Right lobe of liver (tissue), 6 donors: ENCODE data around the gene CAMKMT. TPM values are rescaled to one million over a fixed set of nuclear protein-coding genes. Genes with fewer than 3 reads are reported as not detected.

Experiments used
- ATAC-seq, 4 donors: fragments of 200-7000 bp; cut with Tn5 transposase; one replicate each; pipeline ENCODE4 v1.9.1; 2020; ENCODE audit warnings: mild to moderate bottlenecking in 4 of 4, moderate library complexity in 4 of 4
- DNase-seq, 3 donors: peaks; one replicate each; pipeline ENCODE4 v3.0.0-alpha.2; 2020
- H3K27ac ChIP-seq, 3 donors: fragments of 200-600 bp; one replicate each; pipeline ENCODE4 v1.8.0; 2022
- H3K27me3 ChIP-seq, 2 donors: fragments of 200-600 bp; one replicate each; pipeline ENCODE4 v1.8.0; 2022
- H3K36me3 ChIP-seq, 4 donors: fragments of 200-600 bp; sonication (generic) in 1 of 4; one replicate each; pipeline versions ENCODE4 v1.5.1 to v1.8.0; 2017 to 2022; ENCODE audit warnings: control low read depth in 1 of 4
- H3K4me1 ChIP-seq, 4 donors: fragments of 200-600 bp; sonication (generic) in 1 of 4; one replicate each; pipeline versions ENCODE4 v1.5.1 to v1.8.0; 2017 to 2022; ENCODE audit warnings: control low read depth in 1 of 4
- H3K4me3 ChIP-seq, 3 donors: fragments of 200-600 bp; one replicate each; pipeline ENCODE4 v1.8.0; 2022
- H3K9me3 ChIP-seq, 4 donors: fragments of 200-600 bp; sonication (generic) in 1 of 4; one replicate each; pipeline versions ENCODE4 v1.5.1 to v1.8.0; 2017 to 2022; ENCODE audit warnings: control low read depth in 1 of 4
- POLR2A ChIP-seq: fragments of 450-650 bp; IDR thresholded peaks from one replicate; pipeline ENCODE4 v1.6.1; 2017; ENCODE audit warnings: antibody characterized with exemption, mild to moderate bottlenecking
- WGBS: methylation state at CpG from one replicate; pipeline ENCODE4 v1.1.6; 2018; ENCODE audit warnings: low coverage, low lambda C conversion rate; ENCODE audit not compliant: insufficient coverage; ENCODE audit errors: missing lambda C conversion rate; 5-methylcytosine and 5-hydroxymethylcytosine counted together
- intact Hi-C, 2 donors: fragments of 100-400 bp; cut with DNase I; formaldehyde crosslinking; loops; one replicate each; pipeline versions ENCODE4 v1.11.2 to v1.14.1; 2022
- total RNA-seq, 6 experiments: library from RNA; depleted of rRNA in 2 of 6; stranded (reverse); fragments of >200 nt in 2 of 6; fragmentation: NEBNext Ultra II Directional in 3 of 6; extraction: Animal tissue kit (Norgen Biotek cat#: 25700) in 3 of 6; gene quantifications; one replicate each; pipeline versions ENCODE4 v1.1.0 to v1.2.4, GENCODE V29; 2016 to 2023
- TF ChIP-seq, protein P1 (sequence below), 4 donors: fragments of 200-600 bp in 3 of 4; fragments of 450-650 bp in 1 of 4; IDR thresholded peaks; one replicate each; pipeline versions ENCODE4 v1.5.1 to v1.8.0; 2016 to 2022; ENCODE audit warnings: antibody characterized with exemption in 4 of 4, mild to moderate bottlenecking in 2 of 4
- donor health status: DM: no; HTN: yes; CAD: no.
- donor health status: DM: no; HTN: no; CAD: no.
- donor health status: DM: no; HTN: no; CAD: no.
- donor health status: DM: no; HTN: yes; CAD: no.
- donor health status: DM: no; HTN: yes; CAD: no.

Gene CAMKMT
- total RNA-seq, 6 experiments from 2014 or later = 2.0 to 7.4 (median 5.2) TPM

DNA sequence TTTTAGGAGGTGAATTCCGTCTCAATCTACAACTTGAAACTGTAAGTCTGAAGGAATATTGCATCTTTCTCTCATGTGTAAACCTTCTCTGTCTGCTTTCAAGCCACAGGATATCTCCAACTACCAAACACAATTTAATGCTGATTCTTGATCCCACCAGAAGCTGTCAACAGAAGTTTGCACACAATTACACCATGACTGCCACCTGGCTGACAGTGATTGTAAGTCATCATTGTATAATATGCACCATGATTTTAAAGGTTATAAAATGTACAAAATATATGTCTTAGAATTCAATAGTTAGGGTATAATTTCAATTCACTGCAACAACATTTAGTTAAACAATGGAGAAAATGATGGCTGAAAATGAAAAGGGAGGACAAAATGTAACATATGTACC is 18.9 kb upstream of the CAMKMT start:
- intact Hi-C loops = no loop called here
- Histone ChIP-seq H3K4me1 (no peaks in the 10 kb centered on the region), H3K36me3 (peaks cover 0 to 28% (median 14%) of the 10 kb centered on the region in 4 donors), H3K27ac (no peak overlapping the region), H3K27me3 (no peaks in the 10 kb centered on the region), H3K4me3 (no peak overlapping the region), H3K9me3 (no peaks in the 10 kb centered on the region)
- whole genome bisulfite sequencing = 75% methylated on average over 1 of the region's 1 CpG
- DNase-seq = no peak
- TF ChIP-seq, protein P1, sequence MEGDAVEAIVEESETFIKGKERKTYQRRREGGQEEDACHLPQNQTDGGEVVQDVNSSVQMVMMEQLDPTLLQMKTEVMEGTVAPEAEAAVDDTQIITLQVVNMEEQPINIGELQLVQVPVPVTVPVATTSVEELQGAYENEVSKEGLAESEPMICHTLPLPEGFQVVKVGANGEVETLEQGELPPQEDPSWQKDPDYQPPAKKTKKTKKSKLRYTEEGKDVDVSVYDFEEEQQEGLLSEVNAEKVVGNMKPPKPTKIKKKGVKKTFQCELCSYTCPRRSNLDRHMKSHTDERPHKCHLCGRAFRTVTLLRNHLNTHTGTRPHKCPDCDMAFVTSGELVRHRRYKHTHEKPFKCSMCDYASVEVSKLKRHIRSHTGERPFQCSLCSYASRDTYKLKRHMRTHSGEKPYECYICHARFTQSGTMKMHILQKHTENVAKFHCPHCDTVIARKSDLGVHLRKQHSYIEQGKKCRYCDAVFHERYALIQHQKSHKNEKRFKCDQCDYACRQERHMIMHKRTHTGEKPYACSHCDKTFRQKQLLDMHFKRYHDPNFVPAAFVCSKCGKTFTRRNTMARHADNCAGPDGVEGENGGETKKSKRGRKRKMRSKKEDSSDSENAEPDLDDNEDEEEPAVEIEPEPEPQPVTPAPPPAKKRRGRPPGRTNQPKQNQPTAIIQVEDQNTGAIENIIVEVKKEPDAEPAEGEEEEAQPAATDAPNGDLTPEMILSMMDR (IDR thresholded peaks at IDR 0.05) = peak; percentile 34 to 62 (median 42)
- TF ChIP-seq POLR2A = no peak
- ATAC-seq = peak in 3 of 4 donors; percentile 47 to 64 (median 50)

DNA sequence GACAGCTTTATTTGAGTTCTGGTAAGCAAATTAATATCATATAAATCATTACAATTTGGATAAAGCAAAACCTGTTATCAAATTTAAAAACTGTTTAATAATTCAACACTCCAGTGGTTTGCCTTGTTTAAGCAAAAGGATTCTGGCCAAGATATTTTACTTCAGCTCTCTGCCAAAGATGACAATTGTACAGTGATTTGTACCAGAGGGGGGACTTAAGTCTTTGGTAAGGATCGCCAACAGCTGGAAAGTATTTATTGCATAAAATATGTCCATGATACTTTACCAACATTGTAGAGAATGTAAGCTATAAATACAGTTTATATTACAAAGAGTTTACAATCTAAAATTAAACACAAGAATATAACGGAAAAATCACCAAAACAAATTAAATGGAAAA is 14.2 kb upstream of the CAMKMT start:
- TF ChIP-seq POLR2A = no peak
- TF ChIP-seq, protein P1 (IDR thresholded peaks at IDR 0.05) = no peak
- Histone ChIP-seq H3K27me3 (no peaks in the 10 kb centered on the region), H3K36me3 (peaks cover 0 to 10% (median 2%) of the 10 kb centered on the region in 4 donors), H3K27ac (no peak overlapping the region), H3K4me1 (no peaks in the 10 kb centered on the region), H3K4me3 (no peak overlapping the region), H3K9me3 (no peaks in the 10 kb centered on the region)
- ATAC-seq = no peak
- 88% methylated on average over 2 of the region's 2 CpGs for WGBS
- intact Hi-C loops = no loop called here
- DNase-seq = no peak

DNA sequence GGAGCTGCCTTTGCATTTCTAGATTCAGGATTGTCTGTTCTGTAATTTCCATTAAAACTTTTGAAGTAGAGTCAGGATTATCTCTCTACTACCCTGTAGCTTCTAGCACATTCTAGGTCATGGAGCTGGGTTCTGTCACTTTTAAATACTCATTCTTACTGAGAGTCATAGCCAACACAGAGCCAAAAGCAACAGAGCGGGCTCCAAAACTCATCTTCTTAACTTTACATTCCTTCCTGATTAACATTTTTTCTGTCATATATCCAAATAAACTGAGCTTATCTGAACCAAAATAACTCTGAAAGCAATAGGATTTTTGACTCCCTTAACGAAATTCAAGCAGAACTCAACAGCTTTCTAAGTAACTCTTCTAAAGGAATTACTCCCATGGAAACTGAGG is 13.3 kb upstream of the CAMKMT start:
- DNase-seq (no peak), ATAC-seq (peak in 1 of 4 donors; percentile 31)
- TF ChIP-seq, protein P1 (IDR thresholded peaks at IDR 0.05) = no peak
- no peaks in the 10 kb centered on the region for H3K27me3 ChIP-seq
- peaks cover 0 to 3% (median 0%) of the 10 kb centered on the region in 4 donors for H3K36me3 ChIP-seq
- no peak overlapping the region for H3K4me3 ChIP-seq
- H3K9me3 ChIP-seq = no peaks in the 10 kb centered on the region
- no peak overlapping the region for H3K27ac ChIP-seq
- WGBS = 62% methylated on average over 2 of the region's 2 CpGs
- no peaks in the 10 kb centered on the region for H3K4me1 ChIP-seq
- intact Hi-C loops = no loop called here

DNA sequence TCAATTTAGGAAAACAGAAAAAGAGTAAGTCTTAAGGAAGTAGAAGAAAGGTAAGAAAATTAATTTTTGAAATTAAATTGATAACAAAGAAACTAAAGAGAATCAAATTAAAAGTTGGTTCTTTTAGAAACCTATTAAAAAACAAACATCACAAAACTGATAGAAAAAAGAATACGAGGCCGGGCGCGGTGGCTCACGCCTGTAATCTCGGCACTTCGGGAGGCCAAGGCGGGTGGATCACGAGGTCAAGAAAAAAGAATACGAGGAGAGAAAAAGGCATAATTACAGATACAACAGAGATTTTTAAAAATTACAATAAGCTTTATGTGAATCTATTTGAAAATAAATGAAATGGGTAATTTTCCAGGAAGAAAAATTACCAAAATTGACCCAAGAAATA is 12.2 kb upstream of the CAMKMT start:
- intact Hi-C loops = no loop called here
- H3K36me3 ChIP-seq = no peaks in the 10 kb centered on the region
- no peaks in the 10 kb centered on the region for H3K9me3 ChIP-seq
- H3K27me3 ChIP-seq = no peaks in the 10 kb centered on the region
- ATAC-seq (no peak), DNase-seq (no peak)
- no peaks in the 10 kb centered on the region for H3K4me1 ChIP-seq
- H3K4me3 ChIP-seq = no peak overlapping the region
- no peak overlapping the region for H3K27ac ChIP-seq
- WGBS = 99% methylated on average over 10 of the region's 10 CpGs
- no peak for TF ChIP-seq POLR2A
- TF ChIP-seq, protein P1 (IDR thresholded peaks at IDR 0.05) = no peak

DNA sequence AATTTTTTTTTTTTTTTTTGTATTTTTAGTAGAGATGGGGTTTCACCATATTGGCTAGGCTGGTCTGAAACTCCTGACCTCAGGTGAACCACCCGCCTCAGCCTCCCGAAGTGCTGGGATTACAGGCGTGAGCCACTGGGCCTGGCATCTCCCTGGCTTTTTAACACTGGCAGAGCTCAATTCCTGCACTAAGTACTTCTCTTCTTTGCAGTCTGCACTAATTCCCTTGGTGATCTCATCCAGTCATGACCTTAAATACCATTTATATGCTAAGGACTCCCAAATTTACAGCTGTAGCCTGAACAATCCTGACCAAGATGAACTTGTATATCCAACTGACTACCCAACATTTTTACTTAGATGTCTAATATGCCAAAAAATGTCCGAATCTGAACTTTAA is 10.7 kb upstream of the CAMKMT start:
- no peak for TF ChIP-seq POLR2A
- TF ChIP-seq, protein P1 (IDR thresholded peaks at IDR 0.05) = no peak
- WGBS = 71% methylated on average over 3 of the region's 4 CpGs
- H3K9me3 ChIP-seq = no peaks in the 10 kb centered on the region
- ATAC-seq = no peak
- no peaks in the 10 kb centered on the region for H3K4me1 ChIP-seq
- intact Hi-C loops = no loop called here
- H3K27ac ChIP-seq = no peak overlapping the region
- no peak overlapping the region for H3K4me3 ChIP-seq
- H3K27me3 ChIP-seq = no peaks in the 10 kb centered on the region
- DNase-seq = no peak
- no peaks in the 10 kb centered on the region for H3K36me3 ChIP-seq
